ENCODE results near the gene SPINK8. TPM values are rescaled to one million over a fixed set of nuclear protein-coding genes. Genes with fewer than 3 reads are reported as not detected.

The SPINK8 gene
- total and polyA plus RNA-seq, 2 of the 8 experiments (the other 6 are each of a cell fraction or from before 2014, with no cell fraction given): 0.29 TPM; not detected in 1

GRCh38 chr3:48296699-48297098 lies 36.8 kb downstream of the SPINK8 start (continued):
- TF ChIP-seq RFX5 (IDR thresholded peaks at IDR 0.05; ENCODE audit: borderline replicate concordance, low read depth, low read length): no peak
- TF ChIP-seq PHF8 (conservative IDR thresholded peaks at IDR 0.05; ENCODE audit: low read depth, low read length): no peak
- no peak for TF ChIP-seq TAF1 (IDR thresholded peaks at IDR 0.05; ENCODE audit: low read depth, low read length)
- TF ChIP-seq RAD21 (IDR thresholded peaks at IDR 0.05 in 1 of 2, conservative IDR thresholded peaks at IDR 0.05 in 1 of 2; ENCODE audit: low read depth in 2 of 2, low read length in 2 of 2): no peak
- no peak for TF ChIP-seq KDM1A (IDR thresholded peaks at IDR 0.05; ENCODE audit: borderline replicate concordance, low read length)
- no peak for TF ChIP-seq BCL11A (IDR thresholded peaks at IDR 0.05; ENCODE audit: low read depth in 2 of 2, low read length in 2 of 2)
- TF ChIP-seq SP1 (IDR thresholded peaks at IDR 0.05; ENCODE audit: low read depth, low read length): no peak
